A375 (cell line): ENCODE data around the gene COL4A2. TPM values are rescaled to one million over a fixed set of nuclear protein-coding genes. Genes with fewer than 3 reads are reported as not detected.

ENCODE experiments used
- small RNA-seq: library from RNA; depleted of rRNA; stranded (forward); fragments of <200 nt; gene quantifications from one replicate; pipeline ENCODE3, GENCODE V24; 2014
- total RNA-seq: library from RNA; depleted of rRNA; stranded (reverse); fragments of >200 nt; shearing (Covaris generic); gene quantifications from 2 replicates; pipeline ENCODE4 v1.2.3, GENCODE V29; 2014; rRNA removed

Gene COL4A2
- total RNA-seq: 416 and 450 TPM in 2 replicates

GRCh38 chr13:110306960-110307766 lies at the start of gene COL4A2, which contains the start of gene COL4A1:
TSS of gene COL4A2 (plus strand) at chr13:110307284. CDS start at chr13:110307904, 620 bp downstream.
TSS of gene COL4A1 (minus strand) at chr13:110307157. CDS start at chr13:110307027, 130 bp downstream.

GRCh38 chr13:110561344-110562035 lies 254.4 kb downstream of the COL4A2 start, which contains the start of gene RAB20:
TSS of gene RAB20 (minus strand) at chr13:110561722. CDS start at chr13:110561519, 203 bp downstream.

Small RNA genes within 50 kb of the gene (small RNA-seq; reads per million reads assigned to genes)
- not detected for gene MIR8073

Other genes starting within 250 kb of the COL4A2 start
- 159 and 165 TPM in 2 replicates for gene COL4A1, start 127 bp upstream of the COL4A2 start, total RNA-seq